BE2C (cell line): ENCODE data around the gene PRR19.
A peak's percentile ranks its signal among the peaks of the same experiment; 100 is the strongest.
"Not testable (repeated sequence)": the region's sequence is repeated elsewhere in the genome, so short reads cannot be mapped to it uniquely, and the experiment has no call there.

Experiments used
- DNase-seq: peaks from one replicate; pipeline ENCODE4 v3.0.0-alpha.2; 2020
- H3K27me3 ChIP-seq: fragments of 250-450 bp; sonication (Bioruptor Pico); 2 replicates; pipeline ENCODE4 v1.5.1; 2020; ENCODE audit warnings: mild to moderate bottlenecking
- H3K36me3 ChIP-seq: fragments of 250-450 bp; sonication (Bioruptor Pico); 2 replicates; pipeline ENCODE4 v1.5.1; 2020; ENCODE audit warnings: mild to moderate bottlenecking
- H3K4me1 ChIP-seq: fragments of 250-450 bp; sonication (Bioruptor Pico); 2 replicates; pipeline ENCODE4 v1.5.1; 2020
- H3K4me3 ChIP-seq: 2 replicates; pipeline ENCODE4 v1.5.1; 2011; ENCODE audit warnings: low read depth, low read length
- H3K9me3 ChIP-seq: fragments of 250-450 bp; sonication (Bioruptor Pico); 2 replicates; pipeline ENCODE4 v1.5.1; 2020
- TF ChIP-seq, protein P1 (sequence below): IDR thresholded peaks from 2 replicates; pipeline ENCODE4 v1.5.1; 2012; ENCODE audit warnings: mild to moderate bottlenecking, low read depth, low read length

Gene PRR19

DNA sequence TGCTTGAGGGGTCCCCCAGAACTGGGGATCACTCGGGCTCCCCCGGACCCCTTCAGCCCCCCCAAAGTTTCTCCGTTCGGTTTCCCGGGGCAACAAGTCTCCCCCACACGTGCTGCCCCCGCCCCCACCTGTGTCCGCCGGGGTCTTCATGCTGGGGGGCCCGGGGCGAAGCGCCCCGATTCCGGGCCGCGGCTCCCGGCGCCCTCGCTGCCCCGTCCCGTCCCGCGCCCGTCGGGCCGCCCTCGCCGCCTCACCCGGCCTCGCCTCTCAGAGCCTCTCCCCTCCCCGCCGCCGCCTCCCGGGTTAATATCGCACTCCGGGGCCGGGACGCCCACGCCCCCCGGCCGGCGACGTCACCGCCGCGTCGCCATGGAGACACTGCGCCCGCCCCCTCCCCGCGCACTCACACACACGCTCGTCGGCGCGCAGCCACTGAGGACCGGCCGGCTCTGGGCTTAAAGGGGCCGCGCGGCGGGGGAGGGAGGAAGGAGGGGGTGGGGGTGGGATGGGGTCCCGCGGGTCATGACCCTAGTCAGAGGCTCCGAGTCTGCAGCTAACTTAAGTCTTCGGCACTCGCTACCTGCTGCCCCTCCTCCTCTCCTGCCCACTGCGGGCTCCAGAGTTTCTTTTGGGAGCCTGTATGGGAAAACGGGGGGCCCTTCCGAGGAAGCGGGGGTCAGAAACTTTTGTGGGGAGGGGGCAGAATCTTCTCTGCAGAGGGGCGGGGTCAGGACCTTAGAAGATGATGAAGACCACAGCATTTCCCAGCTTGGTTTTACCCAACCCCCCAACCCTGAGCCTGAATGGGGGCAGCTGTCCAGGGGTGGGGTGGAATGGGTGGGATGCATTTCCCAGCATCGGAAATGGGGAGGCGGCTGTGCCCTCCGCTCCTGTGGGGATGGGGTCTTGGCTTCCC lies 46.8 kb upstream of the PRR19 start, which contains the start of gene ERF:
TSS of gene ERF (minus strand) at position 279 of the 916 bp plus-strand sequence. CDS start at position 150, 129 bp downstream.
- H3K4me3 ChIP-seq: peak within 1 kb of the TSS; percentile 93
- H3K27me3 ChIP-seq: no peaks in the 10 kb centered on the region
- H3K36me3 ChIP-seq: peaks cover 9% of the 10 kb centered on the region
- TF ChIP-seq, protein P1, sequence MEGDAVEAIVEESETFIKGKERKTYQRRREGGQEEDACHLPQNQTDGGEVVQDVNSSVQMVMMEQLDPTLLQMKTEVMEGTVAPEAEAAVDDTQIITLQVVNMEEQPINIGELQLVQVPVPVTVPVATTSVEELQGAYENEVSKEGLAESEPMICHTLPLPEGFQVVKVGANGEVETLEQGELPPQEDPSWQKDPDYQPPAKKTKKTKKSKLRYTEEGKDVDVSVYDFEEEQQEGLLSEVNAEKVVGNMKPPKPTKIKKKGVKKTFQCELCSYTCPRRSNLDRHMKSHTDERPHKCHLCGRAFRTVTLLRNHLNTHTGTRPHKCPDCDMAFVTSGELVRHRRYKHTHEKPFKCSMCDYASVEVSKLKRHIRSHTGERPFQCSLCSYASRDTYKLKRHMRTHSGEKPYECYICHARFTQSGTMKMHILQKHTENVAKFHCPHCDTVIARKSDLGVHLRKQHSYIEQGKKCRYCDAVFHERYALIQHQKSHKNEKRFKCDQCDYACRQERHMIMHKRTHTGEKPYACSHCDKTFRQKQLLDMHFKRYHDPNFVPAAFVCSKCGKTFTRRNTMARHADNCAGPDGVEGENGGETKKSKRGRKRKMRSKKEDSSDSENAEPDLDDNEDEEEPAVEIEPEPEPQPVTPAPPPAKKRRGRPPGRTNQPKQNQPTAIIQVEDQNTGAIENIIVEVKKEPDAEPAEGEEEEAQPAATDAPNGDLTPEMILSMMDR: no peak
- H3K4me1 ChIP-seq: peaks cover 8% of the 10 kb centered on the region
- H3K9me3 ChIP-seq: no peaks in the 10 kb centered on the region
- DNase-seq: peak; percentile 96

GRCh38 chr19:42255766-42256745 lies 45.9 kb upstream of the PRR19 start:
- Histone ChIP-seq H3K4me1 (peaks cover 7% of the 10 kb centered on the region), H3K36me3 (peaks cover 4% of the 10 kb centered on the region; the same call in 1 of the 2 replicates), H3K4me3 (peak overlapping the region; percentile 70), H3K27me3 (no peaks in the 10 kb centered on the region), H3K9me3 (no peaks in the 10 kb centered on the region)
- TF ChIP-seq, protein P1: no peak
- DNase-seq: peak; percentile 72

DNA sequence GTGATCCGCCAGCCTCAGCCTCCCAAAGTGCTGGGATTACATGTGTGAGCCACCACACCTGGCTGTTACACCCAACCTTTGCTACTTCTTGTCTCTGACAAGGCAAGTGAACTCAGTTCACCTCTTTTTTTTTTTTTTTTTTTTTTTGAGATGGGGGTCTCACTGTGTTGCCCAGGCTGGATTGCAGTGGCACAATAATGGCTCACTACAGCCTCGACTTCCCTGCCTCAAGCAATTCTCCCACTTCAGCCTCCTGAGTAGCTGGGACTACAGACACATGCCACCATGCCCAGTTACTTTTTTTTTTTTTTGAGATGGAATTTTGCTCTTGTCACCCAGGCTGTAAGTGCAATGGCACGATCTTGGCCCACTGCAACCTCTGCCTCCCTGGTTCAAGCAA lies 44.1 kb upstream of the PRR19 start:
- H3K27me3 ChIP-seq, DNase-seq, H3K4me3 ChIP-seq, H3K4me1 ChIP-seq, H3K9me3 ChIP-seq, H3K36me3 ChIP-seq: not testable (repeated sequence)

- Histone ChIP-seq H3K9me3 (no peaks in the 10 kb centered on the region), H3K4me1 (no peaks in the 10 kb centered on the region), H3K4me3 (no peak overlapping the region), H3K27me3 (no peaks in the 10 kb centered on the region), H3K36me3 (no peaks in the 10 kb centered on the region)
- no peak for DNase-seq
- TF ChIP-seq, protein P1: no peak
These were observed 40.2 kb upstream of the PRR19 start for GRCh38 chr19:42261763-42262162.

GRCh38 chr19:42266105-42266504 lies 35.8 kb upstream of the PRR19 start:
- H3K4me3 ChIP-seq, H3K9me3 ChIP-seq, DNase-seq, H3K36me3 ChIP-seq, H3K4me1 ChIP-seq, H3K27me3 ChIP-seq: not testable (repeated sequence)

- DNase-seq, H3K27me3 ChIP-seq: not testable (repeated sequence)
- peak overlapping the region; percentile 86 for H3K4me3 ChIP-seq
These were observed 34.9 kb upstream of the PRR19 start for GRCh38 chr19:42266928-42267603.

GRCh38 chr19:42267644-42268141 lies 34.2 kb upstream of the PRR19 start:
- Histone ChIP-seq H3K4me1 (no peaks in the 10 kb centered on the region), H3K36me3 (peaks cover 12% of the 10 kb centered on the region), H3K27me3 (no peaks in the 10 kb centered on the region), H3K4me3 (peak overlapping the region; percentile 86), H3K9me3 (no peaks in the 10 kb centered on the region)
- TF ChIP-seq, protein P1: no peak
- no peak for DNase-seq

More at GRCh38 chr19:42266928-42267603, 34.9 kb upstream of the PRR19 start:
- not testable (repeated sequence) for H3K9me3 ChIP-seq, H3K36me3 ChIP-seq, H3K4me1 ChIP-seq
